Nucleus accumbens (tissue), 56 donors: ENCODE results near the gene SP140.

Source experiments
- DNase-seq, 56 donors: peaks; one replicate each; lab custom pipeline; 2025; lab: John Stamatoyannopoulos, UW

The SP140 gene

DNA sequence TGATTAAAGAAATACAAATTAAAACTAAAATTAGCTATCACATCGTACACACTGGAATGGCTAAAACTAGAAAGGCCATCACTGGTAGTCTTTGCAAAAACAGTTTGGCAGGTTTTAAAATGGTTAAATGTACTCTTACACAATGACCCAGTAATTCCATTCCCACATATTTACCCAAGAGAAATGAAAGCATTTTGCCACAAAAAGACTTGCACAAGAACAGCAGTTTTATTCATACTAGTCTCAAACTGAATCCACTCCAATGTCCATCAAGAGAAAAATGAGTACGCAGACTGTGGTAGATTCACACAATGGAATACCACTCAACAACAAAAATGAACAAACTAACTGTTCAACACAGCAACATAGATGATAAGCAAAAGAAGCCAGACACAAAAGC is 130.5 kb downstream of the SP140 start:
- no peak for DNase-seq

DNA sequence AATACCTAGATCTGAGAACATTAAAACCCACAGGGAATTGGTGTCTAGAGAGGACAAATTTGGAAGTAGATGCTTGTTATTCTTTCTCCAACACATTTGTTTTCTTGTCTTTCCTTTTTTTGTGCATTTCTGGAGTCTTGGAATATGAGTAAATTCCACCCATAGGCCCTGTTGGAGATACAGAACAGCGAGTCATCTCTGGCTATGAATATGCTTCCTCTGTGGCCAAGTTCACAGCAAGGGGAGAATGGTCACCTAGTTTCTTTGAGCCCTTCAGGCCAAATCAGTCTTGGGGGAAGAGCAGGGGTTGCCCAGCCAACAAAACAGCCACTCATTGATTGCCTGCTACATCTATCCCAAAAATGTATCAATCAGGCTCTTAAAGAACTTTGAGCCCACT is 132.8 kb downstream of the SP140 start:
- DNase-seq: no peak

DNA sequence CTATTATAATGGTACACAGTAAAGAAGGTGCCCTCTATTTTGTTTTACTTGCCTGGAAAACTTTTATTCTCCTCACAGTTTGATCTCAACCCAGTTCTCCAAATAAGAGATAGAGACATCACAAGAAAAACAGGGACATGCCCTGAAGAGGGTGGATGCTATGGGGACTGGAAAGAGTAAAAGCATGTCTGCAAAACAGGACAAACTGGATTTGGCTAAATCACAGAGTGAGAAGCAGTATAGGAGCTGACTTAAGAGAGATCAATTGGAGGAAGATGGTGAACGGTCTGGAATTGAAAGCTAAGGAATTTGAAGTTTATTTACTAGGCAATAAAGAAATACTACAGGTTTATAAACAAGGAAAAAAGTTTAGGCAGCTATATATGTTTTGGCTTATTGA is 134.5 kb downstream of the SP140 start:
- no peak for DNase-seq

DNA sequence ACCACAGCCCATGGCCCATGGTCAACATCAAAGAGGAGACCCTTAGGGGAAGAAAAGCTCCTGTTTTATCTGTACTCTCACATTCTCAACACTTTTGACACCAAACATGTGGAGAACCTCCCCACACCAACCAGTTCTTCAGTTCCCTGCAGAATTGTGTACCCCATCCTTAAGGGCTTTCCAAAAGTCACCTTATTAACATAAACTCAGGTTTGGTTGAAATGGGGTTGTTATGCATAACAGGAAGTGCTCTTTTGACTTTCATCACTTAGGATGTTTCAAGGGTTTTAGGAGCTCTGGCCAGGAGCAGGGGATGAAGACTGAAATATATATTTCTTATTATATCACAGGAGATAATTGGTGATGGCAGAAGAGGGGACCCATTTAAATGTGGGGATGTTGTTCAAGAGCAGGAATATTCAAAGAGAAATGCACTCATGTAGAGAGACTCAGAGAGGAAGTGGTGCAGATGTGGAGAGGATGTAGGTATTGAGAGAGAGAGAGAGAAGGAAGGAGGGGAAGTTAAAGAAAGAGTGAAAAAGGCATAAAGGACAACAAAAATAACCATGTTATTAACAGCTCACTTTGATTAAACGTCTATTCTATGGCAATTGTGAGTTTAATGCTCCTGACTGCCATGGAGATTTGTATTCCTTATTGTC is 136.6 kb downstream of the SP140 start:
- DNase-seq: no peak
